Mucosa of stomach (tissue), 1 donor: ENCODE data around the gene YWHAH.
"Not testable (repeated sequence)": the region's sequence is repeated elsewhere in the genome, so short reads cannot be mapped to it uniquely, and the experiment has no call there.

Experiments used
- H3K27me3 ChIP-seq: one replicate; pipeline ENCODE4 v1.7.0; 2013; ENCODE audit warnings: mild to moderate bottlenecking, low read length; ENCODE audit not compliant: control insufficient read depth, insufficient read depth
- H3K36me3 ChIP-seq: one replicate; pipeline ENCODE4 v1.7.0; 2013; ENCODE audit warnings: low read length; ENCODE audit not compliant: control insufficient read depth, insufficient read depth
- H3K4me1 ChIP-seq: one replicate; pipeline ENCODE4 v1.7.0; 2013; ENCODE audit warnings: mild to moderate bottlenecking, low read length; ENCODE audit not compliant: control insufficient read depth, insufficient read depth
- H3K4me3 ChIP-seq: one replicate; pipeline ENCODE4 v1.7.0; 2013; ENCODE audit warnings: low read length
- H3K9ac ChIP-seq: one replicate; pipeline ENCODE4 v1.7.0; 2013; ENCODE audit warnings: mild to moderate bottlenecking, low read length, moderate library complexity
- H3K9me3 ChIP-seq: one replicate; pipeline ENCODE4 v1.7.0; 2013; ENCODE audit warnings: mild to moderate bottlenecking, low read length, moderate library complexity; ENCODE audit not compliant: control insufficient read depth
- donor health status: Pancreatic carcinoma.

The YWHAH gene

DNA sequence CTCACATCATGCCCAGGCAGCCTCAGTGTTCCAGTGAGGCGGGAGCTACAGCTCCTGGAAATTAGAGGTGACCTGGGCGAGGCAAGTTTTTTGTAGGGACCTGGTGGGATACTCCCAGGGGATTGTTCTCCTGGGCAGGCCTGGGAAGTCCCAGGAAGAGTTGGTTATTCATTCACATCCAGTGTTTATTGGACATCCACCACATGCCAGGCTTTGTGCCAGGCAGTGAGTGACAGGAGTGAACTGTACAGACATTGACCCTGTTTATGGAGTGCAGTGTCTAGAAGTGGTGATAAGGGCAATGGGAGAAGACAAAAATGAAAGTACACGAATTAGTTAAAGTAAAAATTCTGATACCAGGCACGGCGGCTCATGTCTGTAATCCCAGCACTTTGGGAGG is 29.4 kb downstream of the YWHAH start:
- H3K4me1 ChIP-seq: peaks cover 7% of the 10 kb centered on the region
- no peaks in the 10 kb centered on the region for H3K27me3 ChIP-seq
- H3K36me3 ChIP-seq: no peaks in the 10 kb centered on the region
- H3K4me3 ChIP-seq: no peak overlapping the region
- no peak overlapping the region for H3K9ac ChIP-seq
- no peaks in the 10 kb centered on the region for H3K9me3 ChIP-seq

- Histone ChIP-seq H3K36me3 (no peaks in the 10 kb centered on the region), H3K9me3 (no peaks in the 10 kb centered on the region), H3K27me3 (no peaks in the 10 kb centered on the region), H3K4me1 (no peaks in the 10 kb centered on the region), H3K4me3 (no peak overlapping the region), H3K9ac (no peak overlapping the region)
These were observed 33.0 kb downstream of the YWHAH start for GRCh38 chr22:31977141-31977841.

DNA sequence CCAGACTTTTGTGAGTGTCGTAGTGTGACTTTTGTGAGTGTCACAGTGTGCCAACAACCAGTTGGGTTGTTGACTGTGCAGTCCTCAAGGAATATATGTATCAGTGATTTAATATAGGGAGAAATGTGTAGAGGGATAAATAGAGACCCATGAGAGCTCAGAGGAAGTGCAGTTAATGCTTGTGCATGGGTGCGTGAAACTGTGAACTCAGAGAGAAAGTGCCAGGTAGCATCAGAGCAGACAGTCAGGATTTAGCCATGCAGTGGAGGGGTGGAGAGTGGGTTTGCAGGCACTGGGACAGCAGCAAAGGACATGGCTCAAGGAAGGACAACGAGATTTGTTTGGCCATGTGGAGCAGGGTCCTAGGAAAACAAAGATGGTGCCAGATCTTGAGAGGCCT is 33.6 kb downstream of the YWHAH start:
- no peak overlapping the region for H3K9ac ChIP-seq
- H3K9me3 ChIP-seq: no peaks in the 10 kb centered on the region
- H3K27me3 ChIP-seq: no peaks in the 10 kb centered on the region
- no peaks in the 10 kb centered on the region for H3K36me3 ChIP-seq
- no peaks in the 10 kb centered on the region for H3K4me1 ChIP-seq
- H3K4me3 ChIP-seq: no peak overlapping the region

DNA sequence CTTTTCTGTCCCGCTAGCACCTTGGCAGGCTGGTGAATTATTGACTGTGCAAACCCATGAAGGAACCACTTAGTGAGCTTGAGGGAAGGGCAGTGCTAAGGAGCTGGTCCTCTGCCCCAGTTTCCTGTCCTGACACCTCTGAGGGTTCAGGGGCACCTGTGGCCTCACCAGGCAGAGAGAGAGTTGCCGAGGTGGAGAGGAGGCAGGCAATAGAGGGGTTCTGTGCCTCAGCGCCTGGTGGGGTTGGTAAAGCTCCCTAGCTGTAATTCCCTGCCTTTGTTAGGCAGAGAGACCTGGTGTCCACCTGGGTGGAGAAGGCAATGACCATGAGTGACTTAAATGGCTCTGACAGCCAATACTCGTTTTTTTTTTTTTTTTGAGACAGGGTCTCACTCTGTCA is 36.3 kb downstream of the YWHAH start:
- H3K27me3 ChIP-seq: no peaks in the 10 kb centered on the region
- no peaks in the 10 kb centered on the region for H3K36me3 ChIP-seq
- H3K4me1 ChIP-seq: no peaks in the 10 kb centered on the region
- H3K9ac ChIP-seq: no peak overlapping the region
- no peaks in the 10 kb centered on the region for H3K9me3 ChIP-seq
- H3K4me3 ChIP-seq: no peak overlapping the region

- H3K4me1 ChIP-seq, H3K27me3 ChIP-seq, H3K9ac ChIP-seq, H3K9me3 ChIP-seq, H3K4me3 ChIP-seq, H3K36me3 ChIP-seq: not testable (repeated sequence)
These were observed 37.6 kb downstream of the YWHAH start for GRCh38 chr22:31981976-31982375.

- Histone ChIP-seq H3K36me3 (no peaks in the 10 kb centered on the region), H3K9ac (no peak overlapping the region), H3K27me3 (no peaks in the 10 kb centered on the region), H3K4me3 (no peak overlapping the region), H3K4me1 (no peaks in the 10 kb centered on the region), H3K9me3 (no peaks in the 10 kb centered on the region)
These were observed 39.7 kb downstream of the YWHAH start for GRCh38 chr22:31983911-31984656.

- Histone ChIP-seq H3K4me3 (no peak overlapping the region), H3K9me3 (no peaks in the 10 kb centered on the region), H3K4me1 (no peaks in the 10 kb centered on the region), H3K9ac (no peak overlapping the region), H3K27me3 (no peaks in the 10 kb centered on the region), H3K36me3 (no peaks in the 10 kb centered on the region)
These were observed 42.9 kb downstream of the YWHAH start for GRCh38 chr22:31987218-31987617.

DNA sequence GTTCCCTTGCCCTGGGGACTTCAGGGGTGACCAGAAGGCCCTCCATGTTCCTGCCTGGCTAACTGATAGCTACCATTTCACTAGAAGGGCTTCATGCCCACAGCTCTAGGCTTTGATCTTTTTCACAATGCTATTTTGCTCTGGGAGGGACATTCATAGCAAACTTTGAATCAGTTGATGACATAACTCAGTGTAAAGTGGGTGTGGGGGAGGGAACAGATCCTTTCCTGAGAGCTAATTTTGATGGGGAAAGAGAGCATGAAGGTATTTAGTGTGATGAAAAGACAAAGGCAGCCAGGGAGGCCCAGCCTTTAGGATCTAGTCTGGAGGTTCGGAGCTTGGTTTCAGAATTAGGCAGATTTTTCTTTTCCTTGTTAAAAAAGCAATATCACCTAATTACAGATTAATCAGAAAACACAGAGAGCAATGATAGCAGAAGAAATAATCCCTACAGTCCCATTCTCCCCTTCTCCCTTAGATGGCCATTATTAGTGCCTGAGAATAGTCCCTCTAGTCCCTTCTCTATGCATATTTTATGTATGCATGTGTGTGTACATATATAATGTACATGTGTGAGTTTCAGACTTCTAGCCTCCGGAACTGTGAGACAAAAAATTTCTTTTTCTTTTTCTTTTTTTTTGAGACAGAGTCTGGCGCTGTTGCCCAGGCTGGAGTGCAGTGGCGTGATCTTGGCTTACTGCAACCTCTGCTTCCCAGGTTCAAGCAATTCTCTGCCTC is 46.9 kb downstream of the YWHAH start:
- Histone ChIP-seq H3K9me3 (no peaks in the 10 kb centered on the region), H3K9ac (no peak overlapping the region), H3K4me1 (no peaks in the 10 kb centered on the region), H3K36me3 (no peaks in the 10 kb centered on the region), H3K4me3 (no peak overlapping the region), H3K27me3 (no peaks in the 10 kb centered on the region)

DNA sequence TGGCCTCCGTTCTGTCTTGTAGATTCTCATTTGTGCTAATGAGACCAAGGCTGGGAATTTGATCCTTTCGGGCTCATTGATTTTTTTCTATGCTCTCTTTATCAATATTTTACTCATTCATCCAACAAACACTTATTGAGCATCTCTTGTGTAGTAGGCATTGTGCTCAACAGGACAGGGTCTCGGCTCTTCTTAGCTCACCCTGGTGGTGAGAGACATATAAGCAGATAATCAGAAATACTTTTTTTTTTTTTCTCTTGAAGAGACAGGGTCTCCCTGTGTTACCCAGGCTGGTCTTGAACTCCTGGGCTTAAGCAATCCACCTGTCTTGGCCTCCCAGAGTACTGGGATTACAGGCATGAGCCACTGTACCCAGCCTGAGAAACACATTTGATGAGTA is 50.7 kb downstream of the YWHAH start:
- Histone ChIP-seq H3K36me3 (no peaks in the 10 kb centered on the region), H3K4me3 (no peak overlapping the region)

DNA sequence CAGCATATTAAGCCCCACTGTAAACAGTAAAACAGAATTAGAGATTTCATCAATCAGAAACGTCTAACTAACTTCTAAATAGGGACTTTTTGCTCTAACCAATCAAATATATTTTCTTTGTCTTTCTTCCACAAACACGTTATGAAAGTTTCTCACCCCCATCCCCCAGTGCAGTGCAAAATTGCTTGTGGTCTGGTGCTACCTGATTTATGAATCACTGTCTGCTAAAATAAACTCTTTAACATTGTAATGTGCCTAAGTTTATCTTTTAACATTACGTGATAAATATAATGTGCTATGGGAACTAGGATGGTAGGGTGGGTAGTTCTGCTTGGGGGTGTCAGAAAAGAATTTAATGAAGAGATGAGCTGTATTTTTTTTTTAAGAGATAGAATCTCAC is 51.5 kb downstream of the YWHAH start:
- Histone ChIP-seq H3K4me3 (no peak overlapping the region), H3K4me1 (peaks cover 4% of the 10 kb centered on the region), H3K36me3 (no peaks in the 10 kb centered on the region), H3K27me3 (no peaks in the 10 kb centered on the region), H3K9ac (no peak overlapping the region), H3K9me3 (no peaks in the 10 kb centered on the region)

More for the DNA sequence above, 50.7 kb downstream of the YWHAH start:
- Histone ChIP-seq H3K27me3 (no peaks in the 10 kb centered on the region), H3K9ac (no peak overlapping the region), H3K4me1 (peaks cover 4% of the 10 kb centered on the region), H3K9me3 (no peaks in the 10 kb centered on the region)

GRCh38 chr22:31998784-31999385 is 54.5 kb downstream of the YWHAH start:
- Histone ChIP-seq H3K36me3 (no peaks in the 10 kb centered on the region), H3K9me3 (no peaks in the 10 kb centered on the region), H3K9ac (no peak overlapping the region), H3K4me3 (no peak overlapping the region), H3K4me1 (peaks cover 4% of the 10 kb centered on the region), H3K27me3 (no peaks in the 10 kb centered on the region)

DNA sequence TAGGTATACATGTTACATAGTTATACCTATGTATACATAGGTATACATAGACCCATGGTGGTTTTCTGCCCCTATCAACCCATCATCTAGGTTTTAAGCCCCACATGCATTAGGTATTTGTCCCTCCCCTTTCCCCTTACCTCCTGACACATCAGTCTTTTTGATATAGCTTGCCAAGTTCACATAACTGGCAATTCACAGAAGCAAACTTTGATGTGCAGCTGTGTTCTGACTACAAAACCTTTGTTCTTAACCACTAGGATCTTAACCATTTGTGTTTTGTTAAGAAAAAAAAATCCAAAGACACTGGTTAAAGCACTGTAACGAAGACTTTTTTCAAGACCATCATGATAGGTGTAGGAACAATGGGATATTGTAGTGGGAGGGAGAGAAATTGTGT is 55.8 kb downstream of the YWHAH start:
- Histone ChIP-seq H3K36me3 (no peaks in the 10 kb centered on the region), H3K4me1 (peaks cover 5% of the 10 kb centered on the region), H3K4me3 (no peak overlapping the region), H3K9me3 (no peaks in the 10 kb centered on the region), H3K9ac (no peak overlapping the region), H3K27me3 (no peaks in the 10 kb centered on the region)
